PC-3 (cell line): ENCODE data around the gene MLST8. TPM values are rescaled to one million over a fixed set of nuclear protein-coding genes. Genes with fewer than 3 reads are reported as not detected.

Source experiments
- ATAC-seq: fragments of 200-7000 bp; cut with Tn5 transposase; 2 replicates; pipeline ENCODE4 v1.9.1; 2020; ENCODE audit warnings: mild to moderate bottlenecking, moderate library complexity
- BruUV-seq: library from RNA; stranded (reverse); fragments of 400-500 nt; replicated peaks from 2 replicates; lab custom pipeline; 2021; lab: Mats Ljungman, UMichigan
- CTCF ChIA-PET: fragments of 300-600 bp; sonication (Branson Sonifier 250); formaldehyde crosslinking; loops from one replicate; lab custom pipeline; 2022; ENCODE audit warnings: antibody characterized with exemption; lab: Charles Lee
- POLR2A ChIA-PET: fragments of 300-600 bp; sonication (Branson Sonifier 250); formaldehyde crosslinking; loops from one replicate; lab custom pipeline; 2022; ENCODE audit warnings: antibody characterized with exemption; ENCODE audit not compliant: unreplicated experiment; lab: Charles Lee
- DNase-seq: peaks from one replicate; pipeline ENCODE4 v3.0.0-alpha.2; 2015
- H2AFZ ChIP-seq: fragments of 300-600 bp; sonication (generic); 2 replicates; pipeline ENCODE4 v1.6.0; 2016; ENCODE audit warnings: antibody characterized with exemption, low read length
- H3F3A ChIP-seq: fragments of 300-600 bp; sonication (generic); one replicate; pipeline ENCODE4 v1.6.0; 2017; ENCODE audit warnings: antibody characterized with exemption, low read length, control low read depth, mild to moderate bottlenecking; ENCODE audit not compliant: unreplicated experiment
- H3K27ac ChIP-seq: fragments of 300-600 bp; sonication (generic); 2 replicates; pipeline ENCODE4 v1.5.1; 2016; ENCODE audit warnings: mild to moderate bottlenecking, low read length
- H3K27me3 ChIP-seq: fragments of 300-600 bp; sonication (generic); 2 replicates; pipeline ENCODE4 v1.6.1; 2016; ENCODE audit warnings: low read length, mixed read lengths
- H3K36me3 ChIP-seq: fragments of 300-600 bp; sonication (generic); 2 replicates; pipeline ENCODE4 v1.6.1; 2016; ENCODE audit warnings: low read depth, mixed run types, low read length, mixed read lengths
- H3K4me1 ChIP-seq: fragments of 300-600 bp; sonication (generic); 2 replicates; pipeline ENCODE4 v1.5.1; 2016; ENCODE audit warnings: low read length; ENCODE audit not compliant: insufficient read depth
- H3K4me2 ChIP-seq: fragments of 300-600 bp; sonication (generic); 2 replicates; pipeline ENCODE4 v1.6.0; 2016; ENCODE audit warnings: low read length
- H3K4me3 ChIP-seq: fragments of 300-600 bp; sonication (generic); 2 replicates; pipeline ENCODE4 v1.5.1; 2016; ENCODE audit warnings: mild to moderate bottlenecking, low read length, mixed read lengths
- H3K79me2 ChIP-seq: fragments of 300-600 bp; sonication (generic); 2 replicates; pipeline ENCODE4 v1.6.1; 2017; ENCODE audit warnings: low read length, mixed read lengths
- H3K9ac ChIP-seq: fragments of 300-600 bp; sonication (generic); 2 replicates; pipeline ENCODE4 v1.6.0; 2016; ENCODE audit warnings: mild to moderate bottlenecking, low read length
- H3K9me2 ChIP-seq: fragments of 300-600 bp; sonication (generic); replicated peaks from 2 replicates; pipeline ENCODE4 v1.6.1; 2016; ENCODE audit warnings: mixed run types, low read length, mixed read lengths
- H3K9me3 ChIP-seq: fragments of 300-600 bp; sonication (generic); 2 replicates; pipeline ENCODE4 v1.6.1; 2016; ENCODE audit warnings: low read length, mixed read lengths
- H4K20me1 ChIP-seq: fragments of 300-600 bp; sonication (generic); 2 replicates; pipeline ENCODE4 v1.6.1; 2016; ENCODE audit warnings: low read length, mixed read lengths
- CTCF ChIP-seq: fragments of 300-600 bp; sonication (generic); conservative IDR thresholded peaks from 2 replicates; pipeline ENCODE4 v1.5.1; 2017; ENCODE audit warnings: antibody characterized with exemption, low read depth, mild to moderate bottlenecking, low read length
- EZH2 ChIP-seq: fragments of 300-600 bp; sonication (generic); IDR thresholded peaks from one replicate; pipeline ENCODE4 v1.6.1; 2017; ENCODE audit warnings: antibody characterized with exemption, mild to moderate bottlenecking, low read length; ENCODE audit not compliant: unreplicated experiment
- EZH2phosphoT487 ChIP-seq: fragments of 300-600 bp; sonication (generic); IDR thresholded peaks from 2 replicates; pipeline ENCODE4 v1.6.1; 2018; ENCODE audit warnings: mild to moderate bottlenecking, antibody characterized with exemption, low read length, borderline replicate concordance
- intact Hi-C: fragments of 100-400 bp; cut with micrococcal nuclease; formaldehyde crosslinking; loops from 2 replicates; pipeline ENCODE4 v1.9.0; 2023
- total RNA-seq: library from RNA; depleted of rRNA; stranded (reverse); fragments of >200 nt; gene quantifications from 2 replicates; pipeline ENCODE4 v1.2.3, GENCODE V29; 2014

MLST8 gene
- total RNA-seq, 1 experiment from 2014 or later = 63.3 TPM

- Histone ChIP-seq H3K27me3 (no peaks in the 10 kb centered on the region), H2AFZ (no peak overlapping the region), H3K36me3 (no peaks in the 10 kb centered on the region), H3K9me2 (no peaks in the 10 kb centered on the region), H4K20me1 (no peaks in the 10 kb centered on the region), H3K27ac (no peak overlapping the region), H3K9ac (no peak overlapping the region), H3K4me3 (no peak overlapping the region), H3F3A (no peaks in the 10 kb centered on the region), H3K4me2 (no peak overlapping the region), H3K9me3 (no peaks in the 10 kb centered on the region), H3K79me2 (no peaks in the 10 kb centered on the region), H3K4me1 (no peaks in the 10 kb centered on the region)
- BruUV-seq = no TSS peak
- POLR2A ChIA-PET = no interaction called here
- intact Hi-C loops = no loop called here
- ATAC-seq (no peak), DNase-seq (no peak)
- TF ChIP-seq CTCF = no peak
- no peak for TF ChIP-seq EZH2
- no peak for TF ChIP-seq EZH2phosphoT487
- CTCF ChIA-PET = no interaction called here
These were observed 32.4 kb upstream of the MLST8 start for GRCh38 chr16:2172688-2173335.

GRCh38 chr16:2173366-2173765 is 31.9 kb upstream of the MLST8 start:
- intact Hi-C loops = no loop called here
- ChIA-PET CTCF (no interaction called here), POLR2A (no interaction called here)
- no peaks in the 10 kb centered on the region for H3K9me2 ChIP-seq
- no peaks in the 10 kb centered on the region for H3K79me2 ChIP-seq
- no TSS peak for BruUV-seq
- no peaks in the 10 kb centered on the region for H3F3A ChIP-seq
- no peaks in the 10 kb centered on the region for H3K9me3 ChIP-seq
- no peaks in the 10 kb centered on the region for H3K27me3 ChIP-seq
- no peak overlapping the region for H3K4me3 ChIP-seq
- H3K9ac ChIP-seq = no peak overlapping the region
- H3K4me2 ChIP-seq = no peak overlapping the region
- H2AFZ ChIP-seq = no peak overlapping the region
- DNase-seq = no peak
- no peaks in the 10 kb centered on the region for H4K20me1 ChIP-seq
- TF ChIP-seq EZH2 (no peak), EZH2phosphoT487 (no peak), CTCF (no peak)
- ATAC-seq = no peak
- no peak overlapping the region for H3K27ac ChIP-seq
- no peaks in the 10 kb centered on the region for H3K36me3 ChIP-seq
- H3K4me1 ChIP-seq = no peaks in the 10 kb centered on the region

- Histone ChIP-seq H3F3A (no peaks in the 10 kb centered on the region), H3K4me3 (no peak overlapping the region), H3K27me3 (no peaks in the 10 kb centered on the region), H3K36me3 (no peaks in the 10 kb centered on the region), H2AFZ (no peak overlapping the region), H4K20me1 (no peaks in the 10 kb centered on the region), H3K9me3 (no peaks in the 10 kb centered on the region), H3K4me1 (no peaks in the 10 kb centered on the region), H3K9me2 (no peaks in the 10 kb centered on the region), H3K79me2 (no peaks in the 10 kb centered on the region), H3K27ac (no peak overlapping the region), H3K4me2 (no peak overlapping the region), H3K9ac (no peak overlapping the region)
- intact Hi-C loops = no loop called here
- POLR2A ChIA-PET = no interaction called here
- BruUV-seq = no TSS peak
- no peak for ATAC-seq
- TF ChIP-seq CTCF = no peak
- no peak for TF ChIP-seq EZH2phosphoT487
- no peak for TF ChIP-seq EZH2
- DNase-seq = no peak
- CTCF ChIA-PET = no interaction called here
These were observed 31.3 kb upstream of the MLST8 start for GRCh38 chr16:2173916-2174315.
